Stimulated activated CD8-positive, alpha-beta memory T cell treated with anti-CD3 and anti-CD28 coated beads, Interleukin-7, amount 100 ng/mL, for 48 hours (primary cell): ENCODE data around the gene FCHSD2.
"Not testable (repeated sequence)": the region's sequence is repeated elsewhere in the genome, so short reads cannot be mapped to it uniquely, and the experiment has no call there.

Source experiments
- DNase-seq, 2 donors: peaks; one replicate each; pipeline ENCODE4 v3.0.0-alpha.2; 2020; ENCODE audit warnings: low read depth in 1 of 2; ENCODE audit errors: extremely low read depth in 1 of 2

FCHSD2 gene

GRCh38 chr11:72850832-72851231, 291.3 kb downstream of the FCHSD2 start:
- DNase-seq, result no peak

GRCh38 chr11:72848846-72849466, 293.2 kb downstream of the FCHSD2 start:
- DNase-seq, result no peak

DNA sequence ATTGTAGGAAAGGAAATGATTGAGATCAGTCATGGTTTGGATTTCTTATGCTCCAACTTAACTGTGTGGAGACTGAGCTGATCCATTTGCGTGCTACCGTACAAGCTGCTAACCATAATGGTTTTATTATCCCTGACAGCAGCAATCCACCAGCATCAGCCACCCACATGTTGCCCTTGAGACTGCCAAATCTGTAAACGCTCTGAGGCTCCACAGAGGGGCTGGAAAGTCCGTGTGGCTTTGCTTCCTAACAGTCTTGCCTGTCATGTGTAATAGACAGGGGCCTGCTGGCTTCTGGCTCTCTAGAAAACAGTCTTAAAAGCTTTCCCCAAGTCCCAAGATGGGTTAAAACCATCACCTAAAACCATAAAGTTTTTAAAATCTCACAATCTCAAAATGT, 297.8 kb downstream of the FCHSD2 start:
- no peak for DNase-seq

DNA sequence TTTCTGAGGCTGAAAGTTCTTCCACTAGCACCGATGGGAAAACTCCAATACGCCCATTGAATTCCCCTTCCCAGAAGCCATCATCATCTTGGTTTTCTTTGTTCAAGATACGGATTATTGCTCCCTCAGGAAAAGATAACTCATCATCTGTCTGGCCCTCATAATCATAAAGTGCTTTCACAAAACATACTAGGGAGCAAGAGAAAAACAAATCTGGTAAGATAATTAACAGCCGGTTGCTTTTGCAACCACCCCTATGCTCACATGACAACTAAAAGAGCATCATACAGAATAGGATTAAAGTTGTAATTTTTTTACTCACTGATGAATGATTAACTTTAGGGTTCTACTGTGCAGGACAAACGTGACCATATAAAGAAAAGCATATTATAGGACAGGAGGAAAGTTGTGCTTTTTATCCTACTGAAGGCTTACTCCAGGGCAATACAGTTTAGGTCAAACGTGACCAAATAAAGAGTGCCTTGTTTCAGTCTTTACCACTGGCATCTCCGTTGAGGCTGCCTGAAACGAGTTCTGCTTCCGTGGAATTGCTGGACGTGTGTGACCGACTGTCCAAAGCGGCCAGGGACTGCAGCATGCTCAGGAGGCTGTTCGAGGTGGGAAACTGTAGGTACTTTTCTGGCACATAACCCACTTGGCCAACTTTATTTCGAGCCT, 299.3 kb downstream of the FCHSD2 start:
- no peak for DNase-seq

- DNase-seq, result no peak
Measured at GRCh38 chr11:72842126-72842525, 300.0 kb downstream of the FCHSD2 start.

DNA sequence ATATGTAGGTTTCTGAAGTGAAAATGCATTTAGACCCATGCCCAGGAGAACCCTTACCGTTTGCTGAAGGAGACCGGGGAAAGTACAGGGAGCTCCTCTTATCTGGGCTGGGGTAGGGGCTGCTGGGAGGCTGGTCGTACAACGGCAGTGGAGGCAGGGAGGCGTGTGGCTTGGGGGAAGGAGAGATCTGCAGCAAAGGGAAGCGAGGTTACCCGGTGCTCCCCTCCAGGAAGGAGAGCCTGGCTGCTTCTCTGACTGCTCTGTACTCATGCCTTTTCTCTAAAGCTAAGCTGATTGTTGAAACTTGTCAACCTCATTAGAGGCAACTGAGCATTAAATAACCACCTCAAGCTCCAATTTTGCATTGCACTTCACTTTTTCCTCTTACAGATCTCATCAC, 300.7 kb downstream of the FCHSD2 start:
- no peak for DNase-seq

DNA sequence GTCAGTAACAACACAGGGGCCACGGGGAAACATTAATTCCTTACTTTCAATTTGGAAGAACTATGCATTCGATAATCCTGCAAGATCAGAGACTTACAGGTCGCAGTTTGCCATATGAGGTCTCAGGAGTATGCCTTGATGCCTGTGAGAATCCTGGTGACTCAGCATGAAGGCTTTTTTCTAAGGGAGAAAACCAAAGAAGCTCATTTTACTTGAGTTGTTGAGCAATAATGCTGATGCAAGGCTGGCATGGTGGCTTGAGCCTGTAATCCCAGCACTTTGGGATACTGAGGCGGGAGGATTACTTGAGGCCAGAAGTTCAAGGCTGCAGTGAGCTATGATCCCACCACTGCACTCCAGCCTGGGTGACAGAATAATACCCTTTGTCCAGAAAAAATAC, 301.3 kb downstream of the FCHSD2 start:
- no peak for DNase-seq

DNA sequence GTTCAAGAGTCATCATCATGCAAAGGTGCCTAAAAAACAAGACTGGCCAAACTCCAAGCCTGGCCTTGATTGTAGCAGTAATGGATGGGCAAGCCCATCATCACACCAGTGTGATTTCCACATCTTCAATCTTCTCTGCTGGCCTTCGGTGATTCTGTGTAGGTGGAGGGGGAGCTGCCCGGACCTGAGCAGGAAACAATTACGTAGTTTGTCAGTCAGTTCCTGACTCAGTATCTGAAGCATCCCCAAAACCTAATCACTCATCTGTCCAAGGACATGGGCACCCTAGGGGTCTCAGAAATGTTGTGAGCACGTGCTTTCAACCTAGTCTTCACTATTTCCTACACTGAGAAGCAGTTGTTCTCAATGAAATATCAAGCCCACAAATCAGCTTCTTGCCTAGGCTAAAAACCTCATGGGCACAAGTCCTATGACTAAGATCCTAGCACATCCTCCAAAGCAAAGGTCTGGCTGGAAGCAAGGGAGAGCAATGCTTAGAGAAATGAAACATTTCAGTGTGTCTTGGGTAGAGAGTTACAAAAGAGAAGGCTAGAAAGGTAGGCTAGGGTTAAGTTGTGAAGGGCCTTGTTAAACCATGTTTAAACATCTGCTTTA, 303.3 kb downstream of the FCHSD2 start:
- no peak for DNase-seq

- DNase-seq, result no peak
Measured at GRCh38 chr11:72836111-72836510, 306.0 kb downstream of the FCHSD2 start.

DNA sequence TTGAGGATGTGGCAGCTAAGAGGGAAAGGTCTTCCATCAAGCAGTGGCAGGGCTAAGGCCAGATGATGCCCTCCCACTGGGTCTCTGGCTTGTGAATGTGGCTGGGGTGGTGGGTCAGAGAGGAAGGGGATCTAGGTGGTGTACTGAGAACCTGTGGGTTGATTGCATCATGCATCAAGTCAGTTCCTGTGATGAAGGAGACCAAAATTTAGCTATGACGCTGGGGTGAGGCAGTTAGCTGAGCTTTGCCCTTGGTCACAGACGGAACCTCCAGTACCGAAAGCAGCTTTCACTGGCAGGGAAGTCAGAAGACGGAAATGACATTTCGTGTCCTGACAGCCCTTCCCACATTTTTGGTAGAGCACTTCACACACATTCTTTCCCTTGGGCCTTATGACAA, 307.2 kb downstream of the FCHSD2 start:
- no peak for DNase-seq

GRCh38 chr11:72833811-72834493, 308.2 kb downstream of the FCHSD2 start:
- DNase-seq, result no peak

DNA sequence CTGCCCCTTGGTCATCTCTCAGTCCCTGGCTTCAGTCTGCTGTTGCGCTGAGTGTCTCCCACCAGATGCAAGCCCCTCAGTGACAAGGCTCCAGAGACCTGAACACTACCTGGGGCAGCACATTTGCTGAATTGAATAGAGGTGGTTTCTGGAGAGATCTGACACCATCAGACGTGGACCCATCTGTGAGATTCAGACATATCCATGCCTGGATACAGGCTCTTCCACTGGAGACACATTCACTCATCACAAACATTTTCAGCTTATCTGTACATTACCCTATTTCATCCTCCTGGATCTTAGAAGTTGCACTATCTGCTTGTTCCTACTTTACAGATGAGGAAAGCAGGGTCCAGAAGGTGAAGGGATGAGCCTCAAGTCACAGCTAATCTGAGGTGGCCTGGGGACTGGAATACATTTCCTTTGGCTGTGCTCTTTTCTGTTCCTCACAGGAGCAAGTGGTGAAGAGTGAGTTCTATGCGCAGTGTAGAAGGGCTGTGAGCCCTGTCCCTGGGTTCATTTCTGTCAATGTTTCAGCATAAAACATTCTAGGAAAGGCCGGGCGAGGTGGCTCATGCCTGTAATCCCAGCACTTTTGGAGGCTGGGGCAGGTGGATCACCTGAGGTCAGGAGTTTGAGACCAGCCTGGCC, 308.9 kb downstream of the FCHSD2 start:
- no peak for DNase-seq

- DNase-seq, result no peak
Measured at GRCh38 chr11:72832301-72833082, 309.6 kb downstream of the FCHSD2 start.

GRCh38 chr11:72831521-72832300, 310.4 kb downstream of the FCHSD2 start:
- DNase-seq, result no peak

DNA sequence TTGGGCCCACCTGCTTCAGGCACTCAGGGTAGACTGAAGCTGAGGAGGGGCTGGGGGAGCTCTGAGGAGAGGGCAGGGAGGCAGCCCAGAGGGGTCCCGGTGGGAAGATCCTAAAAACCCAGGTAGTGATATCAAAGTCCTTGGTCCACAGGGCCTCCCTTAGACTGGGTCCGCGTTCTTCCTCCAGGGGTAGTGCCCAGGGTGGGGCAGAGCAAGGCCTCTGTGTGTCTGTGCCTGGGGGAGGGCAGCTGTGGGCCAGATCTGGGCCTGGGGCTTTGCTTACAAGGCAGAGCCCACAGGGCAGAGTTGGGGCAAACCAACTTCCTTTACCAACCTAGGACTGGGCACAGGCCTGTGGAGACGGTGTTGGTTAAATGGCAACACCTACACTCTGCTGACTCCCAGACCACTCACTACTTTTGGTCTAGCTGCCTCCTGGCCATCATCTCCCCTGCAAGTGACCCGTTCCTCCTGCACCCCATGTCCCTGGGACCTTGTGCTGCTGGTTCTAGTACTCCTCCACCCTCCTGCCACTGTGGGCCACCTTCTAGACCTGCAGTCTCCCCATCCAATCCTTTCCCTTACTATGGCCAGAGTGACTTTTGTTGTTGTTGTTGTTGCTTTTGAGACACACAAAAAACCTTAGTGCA, 312.1 kb downstream of the FCHSD2 start:
- DNase-seq, result no peak

DNA sequence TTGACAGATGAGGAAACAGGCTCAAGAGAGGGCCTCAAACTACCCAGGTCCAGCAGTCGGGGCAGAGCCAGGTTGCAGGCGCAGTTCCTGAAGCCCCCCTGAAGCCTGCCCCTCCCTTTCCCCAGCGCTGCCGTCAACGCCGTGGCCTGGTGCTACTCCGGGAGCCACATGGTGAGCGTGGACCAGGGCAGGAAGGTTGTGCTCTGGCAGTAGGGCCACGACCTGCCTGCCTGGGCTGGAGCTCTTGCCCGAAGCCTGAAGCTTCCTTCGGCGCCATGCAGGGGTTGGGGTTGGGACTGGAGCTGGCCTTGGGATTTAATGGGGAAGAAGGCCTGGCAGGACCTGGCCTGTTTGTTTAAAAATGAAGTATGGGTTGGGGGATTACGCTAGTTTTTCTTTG, 312.9 kb downstream of the FCHSD2 start:
- no peak for DNase-seq

DNA sequence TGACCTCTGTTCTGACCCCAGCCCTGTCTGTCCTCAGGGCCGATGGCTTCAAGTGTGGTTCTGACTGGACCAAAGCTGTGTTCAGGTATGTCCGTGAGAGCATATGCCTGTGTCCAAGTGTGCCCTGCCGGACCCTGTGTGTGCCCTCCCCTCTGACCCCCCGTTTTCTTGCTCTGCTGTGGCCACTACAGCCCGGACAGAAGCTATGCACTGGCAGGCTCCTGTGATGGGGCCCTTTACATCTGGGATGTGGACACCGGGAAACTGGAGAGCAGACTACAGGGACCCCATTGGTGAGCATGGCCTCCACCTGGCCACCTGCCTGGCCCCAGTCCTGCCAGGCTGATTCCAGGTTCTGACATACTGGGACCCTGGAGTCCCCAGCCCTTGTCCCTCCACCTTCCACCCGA, 313.4 kb downstream of the FCHSD2 start:
- no peak for DNase-seq

DNA sequence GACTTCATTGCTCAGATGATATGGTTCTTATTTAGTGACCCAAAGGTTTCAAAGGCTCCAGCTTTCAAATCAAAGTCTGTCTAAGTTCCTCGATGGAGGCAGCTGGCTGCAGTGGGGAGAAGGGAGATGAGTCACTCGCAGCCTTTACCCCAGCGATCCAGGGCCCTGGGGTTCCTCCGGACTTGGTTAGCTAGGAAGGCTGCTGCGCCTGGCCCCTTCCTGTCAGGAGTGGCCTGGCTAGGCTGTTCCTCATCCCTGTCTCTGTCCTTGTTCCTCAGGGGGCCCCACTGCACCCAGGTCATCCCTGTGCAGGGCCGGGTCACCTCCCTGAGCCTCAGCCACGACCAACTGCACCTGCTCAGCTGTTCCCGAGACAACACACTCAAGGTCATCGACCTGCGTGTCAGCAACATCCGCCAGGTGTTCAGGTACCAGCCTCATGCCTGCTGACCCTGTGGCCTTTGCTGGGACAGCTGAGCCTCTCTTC, 314.0 kb downstream of the FCHSD2 start:
- no peak for DNase-seq

DNA sequence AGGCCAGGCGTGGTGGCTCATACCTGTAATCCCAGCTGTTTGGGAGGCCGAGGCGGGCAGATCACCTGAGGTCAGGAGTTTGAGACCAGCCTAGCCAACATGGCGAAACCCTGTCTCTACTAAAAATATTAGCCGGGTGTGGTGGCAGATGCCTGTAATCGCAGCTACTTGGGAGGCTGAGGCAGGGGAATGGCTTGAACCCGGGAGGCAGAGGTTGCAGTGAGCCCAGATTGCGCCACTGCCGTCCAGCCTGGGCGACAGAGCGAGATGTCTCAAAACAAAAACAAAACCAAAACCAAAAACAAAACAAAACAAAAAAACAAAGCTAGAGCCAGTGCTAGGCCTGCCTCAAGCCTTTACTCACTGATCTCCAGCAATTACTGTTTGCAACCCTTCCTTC, 314.5 kb downstream of the FCHSD2 start:
- not testable (repeated sequence) for DNase-seq
